ENCODE results near the gene ROS1.

DNA sequence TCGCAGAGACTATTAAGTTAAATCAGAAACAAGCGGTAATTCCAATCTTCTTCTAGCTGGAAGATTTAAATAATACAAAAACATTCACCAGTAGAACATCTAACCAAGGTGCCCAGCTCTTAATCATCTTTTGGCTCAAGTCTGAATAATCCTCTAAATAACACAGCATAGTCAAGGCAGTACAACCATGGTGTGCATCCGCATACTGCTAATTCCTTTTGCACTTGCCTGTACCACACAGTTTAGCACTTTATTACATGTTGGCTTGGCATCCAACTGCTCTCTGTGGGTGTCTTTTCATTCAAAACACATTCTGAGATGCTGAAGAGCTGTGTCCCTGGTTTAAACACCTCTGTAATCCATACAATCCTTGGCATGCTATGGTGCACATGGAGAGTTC, 118.1 kb downstream of the ROS1 start:
- TF ChIP-seq, protein P1, sequence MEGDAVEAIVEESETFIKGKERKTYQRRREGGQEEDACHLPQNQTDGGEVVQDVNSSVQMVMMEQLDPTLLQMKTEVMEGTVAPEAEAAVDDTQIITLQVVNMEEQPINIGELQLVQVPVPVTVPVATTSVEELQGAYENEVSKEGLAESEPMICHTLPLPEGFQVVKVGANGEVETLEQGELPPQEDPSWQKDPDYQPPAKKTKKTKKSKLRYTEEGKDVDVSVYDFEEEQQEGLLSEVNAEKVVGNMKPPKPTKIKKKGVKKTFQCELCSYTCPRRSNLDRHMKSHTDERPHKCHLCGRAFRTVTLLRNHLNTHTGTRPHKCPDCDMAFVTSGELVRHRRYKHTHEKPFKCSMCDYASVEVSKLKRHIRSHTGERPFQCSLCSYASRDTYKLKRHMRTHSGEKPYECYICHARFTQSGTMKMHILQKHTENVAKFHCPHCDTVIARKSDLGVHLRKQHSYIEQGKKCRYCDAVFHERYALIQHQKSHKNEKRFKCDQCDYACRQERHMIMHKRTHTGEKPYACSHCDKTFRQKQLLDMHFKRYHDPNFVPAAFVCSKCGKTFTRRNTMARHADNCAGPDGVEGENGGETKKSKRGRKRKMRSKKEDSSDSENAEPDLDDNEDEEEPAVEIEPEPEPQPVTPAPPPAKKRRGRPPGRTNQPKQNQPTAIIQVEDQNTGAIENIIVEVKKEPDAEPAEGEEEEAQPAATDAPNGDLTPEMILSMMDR (IDR thresholded peaks at IDR 0.05 in 8 of 11, conservative IDR thresholded peaks at IDR 0.05 in 3 of 11), result no peak
- TF ChIP-seq POLR2A (IDR thresholded peaks at IDR 0.05), result no peak
- no peak for TF ChIP-seq POLR2AphosphoS5 (IDR thresholded peaks at IDR 0.05)
